ENCODE measurements around the gene PAK5. TPM values are rescaled to one million over a fixed set of nuclear protein-coding genes. Genes with fewer than 3 reads are reported as not detected.

Gene PAK5
- total RNA-seq, 2 experiments from 2014 or later: not detected

GRCh38 chr20:9615766-9616454 is 223.0 kb downstream of the PAK5 start:
- H3K27me3 Mint-ChIP-seq: peaks cover 6% of the 10 kb centered on the region
- no peak overlapping the region for H3K4me3 Mint-ChIP-seq
- DNase-seq: no peak
- POLR2A ChIA-PET: no interaction called here
- no peaks in the 10 kb centered on the region for H3K9me3 Mint-ChIP-seq
- H3K4me1 Mint-ChIP-seq: no peaks in the 10 kb centered on the region
- H3K36me3 Mint-ChIP-seq: no peaks in the 10 kb centered on the region
- no peak for ATAC-seq (ENCODE audit: low read depth)
- H3K27ac Mint-ChIP-seq: no peak overlapping the region

GRCh38 chr20:9615118-9615517 is 223.8 kb downstream of the PAK5 start:
- no peak for DNase-seq
- POLR2A ChIA-PET: no interaction called here
- no peak overlapping the region for H3K27ac Mint-ChIP-seq
- no peak overlapping the region for H3K4me3 Mint-ChIP-seq
- no peaks in the 10 kb centered on the region for H3K4me1 Mint-ChIP-seq
- ATAC-seq (ENCODE audit: low read depth): no peak
- peaks cover 6% of the 10 kb centered on the region for H3K27me3 Mint-ChIP-seq
- H3K9me3 Mint-ChIP-seq: no peaks in the 10 kb centered on the region
- H3K36me3 Mint-ChIP-seq: no peaks in the 10 kb centered on the region

- H3K4me3 Mint-ChIP-seq: no peak overlapping the region
- H3K27me3 Mint-ChIP-seq: peaks cover 2% of the 10 kb centered on the region
- H3K27ac Mint-ChIP-seq: no peak overlapping the region
- no peaks in the 10 kb centered on the region for H3K9me3 Mint-ChIP-seq
- DNase-seq (no peak), ATAC-seq (ENCODE audit: low read depth) (no peak)
- no peaks in the 10 kb centered on the region for H3K36me3 Mint-ChIP-seq
- POLR2A ChIA-PET: no interaction called here
- H3K4me1 Mint-ChIP-seq: no peaks in the 10 kb centered on the region
These were observed 225.0 kb downstream of the PAK5 start for GRCh38 chr20:9613871-9614270.

GRCh38 chr20:9611921-9612320 is 227.0 kb downstream of the PAK5 start:
- Mint-ChIP-seq H3K9me3 (no peaks in the 10 kb centered on the region), H3K4me1 (no peaks in the 10 kb centered on the region)
- POLR2A ChIA-PET: no interaction called here

GRCh38 chr20:9610665-9611064 is 228.2 kb downstream of the PAK5 start:
- Mint-ChIP-seq H3K36me3 (no peaks in the 10 kb centered on the region), H3K4me3 (no peak overlapping the region), H3K27me3 (peaks cover 2% of the 10 kb centered on the region), H3K9me3 (no peaks in the 10 kb centered on the region), H3K27ac (no peak overlapping the region), H3K4me1 (no peaks in the 10 kb centered on the region)
- ATAC-seq (ENCODE audit: low read depth) (no peak), DNase-seq (no peak)
- POLR2A ChIA-PET: no interaction called here

More at GRCh38 chr20:9611921-9612320, 227.0 kb downstream of the PAK5 start:
- Mint-ChIP-seq H3K27me3 (peaks cover 2% of the 10 kb centered on the region), H3K4me3 (no peak overlapping the region), H3K36me3 (no peaks in the 10 kb centered on the region), H3K27ac (no peak overlapping the region)
- DNase-seq (no peak), ATAC-seq (ENCODE audit: low read depth) (no peak)

- no peak overlapping the region for H3K4me3 Mint-ChIP-seq
- H3K27me3 Mint-ChIP-seq: peaks cover 2% of the 10 kb centered on the region
- POLR2A ChIA-PET: no interaction called here
- H3K4me1 Mint-ChIP-seq: no peaks in the 10 kb centered on the region
- no peak overlapping the region for H3K27ac Mint-ChIP-seq
- H3K36me3 Mint-ChIP-seq: no peaks in the 10 kb centered on the region
- DNase-seq (no peak), ATAC-seq (ENCODE audit: low read depth) (no peak)
- no peaks in the 10 kb centered on the region for H3K9me3 Mint-ChIP-seq
These were observed 228.9 kb downstream of the PAK5 start for GRCh38 chr20:9609887-9610502.

GRCh38 chr20:9608639-9609340 is 230.1 kb downstream of the PAK5 start:
- H3K36me3 Mint-ChIP-seq: no peaks in the 10 kb centered on the region
- no peak overlapping the region for H3K4me3 Mint-ChIP-seq
- no peak for ATAC-seq (ENCODE audit: low read depth)
- H3K27me3 Mint-ChIP-seq: peaks cover 2% of the 10 kb centered on the region
- POLR2A ChIA-PET: no interaction called here
- H3K4me1 Mint-ChIP-seq: no peaks in the 10 kb centered on the region
- H3K9me3 Mint-ChIP-seq: no peaks in the 10 kb centered on the region
- DNase-seq: no peak
- no peak overlapping the region for H3K27ac Mint-ChIP-seq

GRCh38 chr20:9602847-9603183 is 236.1 kb downstream of the PAK5 start:
- Mint-ChIP-seq H3K27me3 (no peaks in the 10 kb centered on the region), H3K9me3 (no peaks in the 10 kb centered on the region), H3K4me3 (no peak overlapping the region), H3K27ac (no peak overlapping the region), H3K4me1 (no peaks in the 10 kb centered on the region), H3K36me3 (no peaks in the 10 kb centered on the region)
- DNase-seq (no peak), ATAC-seq (ENCODE audit: low read depth) (no peak)
- POLR2A ChIA-PET: no interaction called here

- H3K27ac Mint-ChIP-seq: no peak overlapping the region
- ATAC-seq (ENCODE audit: low read depth) (no peak), DNase-seq (no peak)
- no peaks in the 10 kb centered on the region for H3K9me3 Mint-ChIP-seq
- no peaks in the 10 kb centered on the region for H3K36me3 Mint-ChIP-seq
- no peaks in the 10 kb centered on the region for H3K27me3 Mint-ChIP-seq
- no peaks in the 10 kb centered on the region for H3K4me1 Mint-ChIP-seq
- no peak overlapping the region for H3K4me3 Mint-ChIP-seq
- POLR2A ChIA-PET: no interaction called here
These were observed 238.3 kb downstream of the PAK5 start for GRCh38 chr20:9600562-9600961.

- DNase-seq (no peak), ATAC-seq (ENCODE audit: low read depth) (no peak)
- Mint-ChIP-seq H3K9me3 (no peaks in the 10 kb centered on the region), H3K27me3 (no peaks in the 10 kb centered on the region), H3K27ac (no peak overlapping the region), H3K4me1 (no peaks in the 10 kb centered on the region), H3K36me3 (no peaks in the 10 kb centered on the region), H3K4me3 (no peak overlapping the region)
- POLR2A ChIA-PET: no interaction called here
These were observed 241.3 kb downstream of the PAK5 start for GRCh38 chr20:9597547-9597946.

- no peak overlapping the region for H3K27ac Mint-ChIP-seq
- no peaks in the 10 kb centered on the region for H3K9me3 Mint-ChIP-seq
- POLR2A ChIA-PET: no interaction called here
- H3K4me1 Mint-ChIP-seq: no peaks in the 10 kb centered on the region
- no peak for ATAC-seq (ENCODE audit: low read depth)
- H3K4me3 Mint-ChIP-seq: no peak overlapping the region
- no peaks in the 10 kb centered on the region for H3K36me3 Mint-ChIP-seq
- DNase-seq: no peak
- no peaks in the 10 kb centered on the region for H3K27me3 Mint-ChIP-seq
These were observed 243.1 kb downstream of the PAK5 start for GRCh38 chr20:9595763-9596162.

- Mint-ChIP-seq H3K4me1 (no peaks in the 10 kb centered on the region), H3K36me3 (no peaks in the 10 kb centered on the region), H3K4me3 (no peak overlapping the region), H3K9me3 (no peaks in the 10 kb centered on the region), H3K27me3 (no peaks in the 10 kb centered on the region), H3K27ac (no peak overlapping the region)
- no peak for DNase-seq
- POLR2A ChIA-PET: no interaction called here
- ATAC-seq (ENCODE audit: low read depth): no peak
These were observed 244.5 kb downstream of the PAK5 start for GRCh38 chr20:9594284-9594875.

- no peaks in the 10 kb centered on the region for H3K4me1 Mint-ChIP-seq
- POLR2A ChIA-PET: no interaction called here
These were observed 246.5 kb downstream of the PAK5 start for GRCh38 chr20:9592419-9592818.

GRCh38 chr20:9591080-9591479 is 247.8 kb downstream of the PAK5 start:
- ATAC-seq (ENCODE audit: low read depth) (no peak), DNase-seq (no peak)
- Mint-ChIP-seq H3K27ac (no peak overlapping the region), H3K4me1 (no peaks in the 10 kb centered on the region), H3K36me3 (no peaks in the 10 kb centered on the region), H3K27me3 (no peaks in the 10 kb centered on the region), H3K4me3 (no peak overlapping the region), H3K9me3 (no peaks in the 10 kb centered on the region)
- POLR2A ChIA-PET: no interaction called here

More at GRCh38 chr20:9592419-9592818, 246.5 kb downstream of the PAK5 start:
- H3K27me3 Mint-ChIP-seq: no peaks in the 10 kb centered on the region
- DNase-seq (no peak), ATAC-seq (ENCODE audit: low read depth) (no peak)
- no peaks in the 10 kb centered on the region for H3K9me3 Mint-ChIP-seq
- H3K36me3 Mint-ChIP-seq: no peaks in the 10 kb centered on the region
- no peak overlapping the region for H3K27ac Mint-ChIP-seq
- H3K4me3 Mint-ChIP-seq: no peak overlapping the region
